GM12878 (cell line): ENCODE measurements around the gene PCCB. TPM values are rescaled to one million over a fixed set of nuclear protein-coding genes. Genes with fewer than 3 reads are reported as not detected.

Experiments used
- ATAC-seq: fragments of 200-7000 bp; cut with Tn5 transposase; 3 replicates; pipeline ENCODE4 v1.9.1; 2020; ENCODE audit warnings: mild to moderate bottlenecking, moderate library complexity
- BruUV-seq: library from RNA; stranded (reverse); fragments of 400-500 nt; replicated peaks from 2 replicates; lab custom pipeline; 2021; lab: Mats Ljungman, UMichigan
- CTCF ChIA-PET: fragments of 300-600 bp; sonication (Branson Sonifier 250); formaldehyde crosslinking; extraction: SDS; loops from one replicate; lab custom pipeline; 2021; ENCODE audit warnings: inconsistent platforms; lab: Yijun Ruan, JAX
- POLR2A ChIA-PET: fragments of 350-600 bp; formaldehyde crosslinking; extraction: SDS; loops from one replicate; lab custom pipeline; 2021; ENCODE audit warnings: inconsistent platforms; lab: Charles Lee
- RAD21 ChIA-PET: fragments of 300-600 bp; sonication (Branson Sonifier 250); formaldehyde crosslinking; loops from one replicate; lab custom pipeline; 2023; ENCODE audit warnings: antibody characterized with exemption; ENCODE audit not compliant: unreplicated experiment; lab: Charles Lee
- SMC1A ChIA-PET: fragments of 300-600 bp; sonication (Branson Sonifier 250); formaldehyde crosslinking; loops from one replicate; lab custom pipeline; 2023; ENCODE audit not compliant: unreplicated experiment, uncharacterized antibody; lab: Charles Lee
- DNase-seq: peaks from one replicate; pipeline ENCODE4 v3.0.0-alpha.2; 2011; ENCODE audit warnings: low read depth, low spot score
- FAIRE-seq: peaks from 3 replicates; lab custom pipeline; 2011; peaks lifted over from hg19 to GRCh38; lab: Jason Lieb, UNC
- H2AFZ ChIP-seq: 2 replicates; pipeline ENCODE4 v1.6.0; 2011; ENCODE audit warnings: low read depth, low read length, control low read depth; ENCODE audit not compliant: control insufficient read depth
- H3K27ac ChIP-seq: 2 replicates; pipeline ENCODE4 v1.5.1; 2011; ENCODE audit warnings: control low read depth; ENCODE audit not compliant: control insufficient read depth, insufficient read depth
- H3K27me3 ChIP-seq, 2 experiments: replicated peaks in 1 of 2; 2 replicates each; pipeline versions ENCODE4 v1.6.0 to v1.6.1; 2011; ENCODE audit warnings: low read length in 1 of 2; ENCODE audit not compliant: control insufficient read depth in 2 of 2, insufficient read depth in 2 of 2
- H3K36me3 ChIP-seq, 2 experiments: 2 replicates each; pipeline ENCODE4 v1.5.1; 2011; ENCODE audit warnings: low read length in 1 of 2; ENCODE audit not compliant: control insufficient read depth in 2 of 2, insufficient read depth in 2 of 2
- H3K4me1 ChIP-seq: 2 replicates; pipeline ENCODE4 v1.6.1; 2011; ENCODE audit warnings: mild to moderate bottlenecking, low read length, moderate library complexity, mixed read lengths; ENCODE audit not compliant: control insufficient read depth, insufficient read depth
- H3K4me2 ChIP-seq: 2 replicates; pipeline ENCODE4 v1.6.0; 2011; ENCODE audit warnings: control low read depth; ENCODE audit not compliant: control insufficient read depth, insufficient read depth
- H3K4me3 ChIP-seq: fragments of 200-600 bp; sonication (generic); 2 replicates; pipeline ENCODE4 v1.5.1; 2016
- H3K79me2 ChIP-seq: 2 replicates; pipeline ENCODE4 v1.6.0; 2011; ENCODE audit warnings: low read length; ENCODE audit not compliant: control insufficient read depth, insufficient read depth
- H3K9ac ChIP-seq: 2 replicates; pipeline ENCODE4 v1.8.0; 2011; ENCODE audit warnings: low read length, control low read depth, mixed read lengths; ENCODE audit not compliant: control insufficient read depth, insufficient read depth
- H3K9me3 ChIP-seq: replicated peaks from 3 replicates; pipeline ENCODE4 v1.5.1; 2011; ENCODE audit warnings: mild to moderate bottlenecking, low read length; ENCODE audit not compliant: control insufficient read depth, insufficient read depth
- H4K20me1 ChIP-seq: 2 replicates; pipeline ENCODE4 v1.6.0; 2011; ENCODE audit not compliant: control insufficient read depth, insufficient read depth
- CHD2 ChIP-seq: IDR thresholded peaks from 2 replicates; pipeline ENCODE4 v1.6.1; 2011; ENCODE audit warnings: low read depth, low read length, improper control_type of control experiment, borderline replicate concordance
- NBN ChIP-seq: fragments of 450-650 bp; IDR thresholded peaks from 2 replicates; pipeline ENCODE4 v1.6.1; 2016
- NR2F1 ChIP-seq: fragments of 450-650 bp; conservative IDR thresholded peaks from 2 replicates; pipeline ENCODE4 v1.6.1; 2017; ENCODE audit warnings: mild to moderate bottlenecking
- REST ChIP-seq: IDR thresholded peaks from 2 replicates; pipeline ENCODE4 v1.6.1; 2012; ENCODE audit warnings: mild to moderate bottlenecking, low read depth, low read length
- RFX5 ChIP-seq: IDR thresholded peaks from 2 replicates; pipeline ENCODE4 v1.6.1; 2011; ENCODE audit warnings: low read depth, low read length, improper control_type of control experiment
- WGBS: methylation state at CpG from one replicate; pipeline ENCODE4 v1.1.6; 2016; ENCODE audit warnings: low lambda C conversion rate; ENCODE audit not compliant: insufficient replicate concordance, insufficient coverage; ENCODE audit errors: missing lambda C conversion rate; 5-methylcytosine and 5-hydroxymethylcytosine counted together
- in situ Hi-C: fragments of 300-500 bp; cut with MboI; formaldehyde crosslinking; loops from 9 replicates; pipeline ENCODE4 v1.14.3; 2018; ENCODE audit warnings: mixed read lengths
- intact Hi-C: fragments of 100-400 bp; cut with micrococcal nuclease; formaldehyde crosslinking; loops from one replicate; pipeline ENCODE4 v1.14.2; 2022; ENCODE audit not compliant: unreplicated experiment
- polyA plus RNA-seq, 11 experiments: library from polyadenylated mRNA; depleted of rRNA in 4 of 11; unstranded in 6 of 11; stranded (reverse) in 5 of 11; fragments of >200 nt; fragmentation: Nextera tagmentation in 4 of 11; fragmentation: Illumina TruSeq in 1 of 11; extraction: Ambion mirVana in 4 of 11; extraction: Trizol in 1 of 11; gene quantifications; 1 replicate in 1 of 11; 2 replicates in 10 of 11; pipeline versions ENCODE4 v1.2.1 to v1.2.3, GENCODE V29; 2011 to 2016; ENCODE audit warnings: inconsistent platforms in 2 of 11, missing spikeins in 2 of 11, low read depth in 1 of 11
- total RNA-seq, 4 experiments: library from RNA; depleted of rRNA in 3 of 4; stranded (reverse); fragments of >200 nt in 3 of 4; fragmentation: Illumina TruSeq in 1 of 4; extraction: Trizol in 1 of 4; gene quantifications; 2 replicates each; pipeline versions ENCODE4 v1.2.1 to v1.2.3, GENCODE V29; 2013 to 2021

The PCCB gene
- total and polyA plus RNA-seq, 10 of the 15 experiments (the other 5 are each of a cell fraction or from before 2014, with no cell fraction given), result 67.2 to 133 (median 86.9) TPM

GRCh38 chr3:136239094-136239493 lies 11.0 kb upstream of the PCCB start (continued):
- no peak for TF ChIP-seq REST
- TF ChIP-seq, all 136 proteins: peak for 0

- TF ChIP-seq NR2F1 (no peak), RFX5 (no peak), CHD2 (no peak), NBN (no peak)
- Histone ChIP-seq H3K4me3 (no peak overlapping the region), H3K27ac (no peak overlapping the region), H3K4me2 (no peak overlapping the region), H3K79me2 (no peaks in the 10 kb centered on the region), H3K9me3 (no peaks in the 10 kb centered on the region), H2AFZ (no peak overlapping the region), H3K27me3 (peaks cover 0 to 3% of the 10 kb centered on the region in 2 experiments; a peak in 2 of 4 replicates), H4K20me1 (no peaks in the 10 kb centered on the region), H3K36me3 (no peaks in the 10 kb centered on the region), H3K9ac (no peak overlapping the region), H3K4me1 (peaks cover 4% of the 10 kb centered on the region; the same call in 1 of the 2 replicates)
- POLR2A ChIA-PET, result no interaction called here
- no peak for DNase-seq
- in situ Hi-C loops, result loop anchor here (5.0 kb wide), 1 partner anchor 48 kb away; the partner anchor contains the start of gene MSL2
- 30% methylated on average over 3 of the region's 3 CpGs for WGBS
- FAIRE-seq, result no peak
- no TSS peak for BruUV-seq
- RAD21 ChIA-PET, result no interaction called here
- intact Hi-C loops, result no loop called here
- CTCF ChIA-PET, result no interaction called here
- SMC1A ChIA-PET, result interaction anchor here (0.5 to 0.9 kb wide), 2 partner anchors 29 to 33 kb away, joined by 3 read pairs; no protein-coding TSS in a partner anchor
- ATAC-seq, result no peak
Observed at GRCh38 chr3:136245691-136246090, 4.4 kb upstream of the PCCB start.
